HG03135 (cell line): ENCODE data around the gene RAMACL.

ENCODE experiments used
- ATAC-seq: cut with Tn5 transposase; IDR thresholded peaks from one replicate; pipeline ENCODE4 v1.9.1; 2021; ENCODE audit warnings: mild to moderate bottlenecking, moderate library complexity; ENCODE audit not compliant: unreplicated experiment

Gene RAMACL

GRCh38 chr6:166559662-166560061 lies 26.8 kb downstream of the RAMACL start:
- no peak for ATAC-seq

DNA sequence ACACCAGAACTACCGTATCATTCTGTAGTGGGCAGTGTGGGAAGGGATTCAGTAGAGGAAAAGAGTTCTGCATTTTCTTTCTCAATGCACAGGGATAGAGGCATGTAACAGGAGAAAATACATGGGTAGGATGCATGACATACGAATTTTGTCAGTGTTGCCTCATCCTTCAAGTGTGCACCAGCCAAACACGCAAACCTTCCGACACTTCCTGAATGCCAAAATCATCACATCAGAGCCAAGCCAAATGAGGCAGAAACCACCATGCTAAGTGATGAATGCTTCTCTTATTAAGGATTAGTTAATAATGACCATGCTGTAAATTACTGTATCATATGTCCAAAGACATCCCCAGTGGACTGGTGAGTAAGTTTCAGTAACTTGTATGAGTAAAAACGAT lies 27.3 kb downstream of the RAMACL start:
- ATAC-seq, result no peak

GRCh38 chr6:166558156-166559005 lies 28.1 kb downstream of the RAMACL start:
- ATAC-seq, result no peak

DNA sequence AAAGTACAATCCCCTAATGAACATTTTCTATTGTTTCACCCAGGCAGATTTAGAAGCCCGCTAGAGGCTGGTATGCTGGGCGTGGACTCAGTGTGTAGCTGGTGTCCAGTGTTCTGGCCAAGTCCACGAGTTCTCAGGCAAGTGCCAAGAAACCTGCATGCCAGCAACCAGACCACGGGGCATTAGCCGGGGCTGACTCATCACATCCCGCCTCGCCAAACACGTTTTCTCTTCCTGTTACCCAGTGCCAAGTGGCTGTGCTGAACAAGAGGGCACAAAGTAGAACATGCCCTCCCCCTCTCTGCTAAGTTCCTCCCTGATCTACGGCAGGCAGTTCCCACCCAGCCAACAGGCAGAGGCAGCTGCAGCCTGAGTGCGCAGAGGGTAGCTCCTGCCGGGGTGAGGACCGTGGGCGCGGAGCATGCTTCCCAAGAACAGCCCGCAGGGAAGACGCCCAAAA lies 29.6 kb downstream of the RAMACL start:
- no peak for ATAC-seq

GRCh38 chr6:166556336-166556735 lies 30.1 kb downstream of the RAMACL start:
- no peak for ATAC-seq

DNA sequence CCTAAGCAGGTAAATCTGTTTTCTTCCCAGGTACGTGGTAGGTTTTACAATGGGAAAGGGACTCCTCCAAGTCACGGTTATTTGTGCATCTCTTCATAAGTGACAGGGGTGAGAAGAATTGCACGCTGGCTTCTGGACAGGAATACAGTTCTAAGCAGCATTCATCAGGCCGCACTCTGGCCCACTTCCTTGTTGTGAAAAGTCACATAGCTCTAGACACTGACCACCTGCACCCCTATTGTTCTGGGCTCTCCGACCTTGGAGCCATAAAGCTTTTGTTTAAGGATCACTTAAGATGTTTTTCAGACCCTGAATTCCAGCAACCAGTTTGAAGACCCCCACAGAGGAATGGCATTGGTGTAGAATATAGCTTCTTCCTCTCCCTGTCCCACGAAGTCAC lies 31.4 kb downstream of the RAMACL start:
- no peak for ATAC-seq

- no peak for ATAC-seq
Observed at GRCh38 chr6:166554316-166554715, 32.2 kb downstream of the RAMACL start.

- ATAC-seq, result no peak
Observed at GRCh38 chr6:166553563-166554271, 32.8 kb downstream of the RAMACL start.

DNA sequence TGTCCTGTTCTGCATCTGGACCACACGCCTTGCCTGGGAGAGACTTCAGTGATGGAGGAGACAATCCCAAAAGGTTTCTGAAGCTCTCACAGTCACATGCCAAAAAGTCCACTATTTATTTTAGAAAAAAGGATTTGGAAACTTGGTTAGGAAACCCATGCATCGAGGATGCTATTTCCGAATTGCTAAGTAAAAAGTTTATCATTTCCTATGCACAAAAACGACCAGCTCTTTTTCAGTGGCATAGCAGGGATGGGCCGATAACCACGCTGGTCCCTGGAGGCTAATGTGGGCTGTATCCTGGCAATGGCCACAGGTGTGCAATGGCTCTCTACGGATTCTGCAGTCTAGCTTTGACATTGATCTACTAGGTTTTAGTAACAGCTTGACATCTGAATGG lies 33.9 kb downstream of the RAMACL start:
- no peak for ATAC-seq

DNA sequence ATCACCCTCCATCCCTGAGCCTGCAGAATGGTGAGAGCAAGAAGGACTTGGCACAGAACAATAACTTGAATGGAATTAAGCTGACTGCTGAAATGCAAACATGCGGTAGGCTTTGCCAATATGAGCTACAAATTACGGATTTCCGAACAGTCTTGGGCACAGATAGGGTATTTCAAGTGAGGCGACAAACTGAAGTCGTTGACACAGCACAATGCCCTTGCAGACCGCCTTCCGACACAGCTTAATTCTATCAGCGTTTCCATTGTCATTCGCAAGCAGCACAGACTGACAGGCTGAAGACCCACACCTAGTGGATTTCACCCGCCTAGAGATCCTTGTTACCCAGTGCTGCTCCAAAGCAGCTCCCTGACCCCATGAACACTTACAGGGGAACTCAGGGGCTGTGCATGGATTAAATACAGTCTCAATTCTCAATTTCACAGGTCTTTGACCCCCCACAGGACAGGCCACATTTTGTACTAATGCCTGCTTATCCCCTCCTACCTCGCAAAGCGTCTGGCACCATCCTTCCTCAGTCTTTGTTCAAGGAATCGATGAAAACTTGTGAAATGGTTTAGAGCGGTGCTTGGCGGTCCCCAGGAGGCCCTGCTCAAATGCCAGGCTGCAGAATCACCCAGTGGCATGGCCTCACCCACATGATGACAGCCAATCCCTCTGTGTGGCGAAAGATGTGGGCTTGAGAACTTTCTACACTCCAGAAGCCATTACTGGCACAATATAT lies 34.6 kb downstream of the RAMACL start:
- no peak for ATAC-seq

GRCh38 chr6:166546653-166547052 lies 39.8 kb downstream of the RAMACL start:
- ATAC-seq, result no peak

DNA sequence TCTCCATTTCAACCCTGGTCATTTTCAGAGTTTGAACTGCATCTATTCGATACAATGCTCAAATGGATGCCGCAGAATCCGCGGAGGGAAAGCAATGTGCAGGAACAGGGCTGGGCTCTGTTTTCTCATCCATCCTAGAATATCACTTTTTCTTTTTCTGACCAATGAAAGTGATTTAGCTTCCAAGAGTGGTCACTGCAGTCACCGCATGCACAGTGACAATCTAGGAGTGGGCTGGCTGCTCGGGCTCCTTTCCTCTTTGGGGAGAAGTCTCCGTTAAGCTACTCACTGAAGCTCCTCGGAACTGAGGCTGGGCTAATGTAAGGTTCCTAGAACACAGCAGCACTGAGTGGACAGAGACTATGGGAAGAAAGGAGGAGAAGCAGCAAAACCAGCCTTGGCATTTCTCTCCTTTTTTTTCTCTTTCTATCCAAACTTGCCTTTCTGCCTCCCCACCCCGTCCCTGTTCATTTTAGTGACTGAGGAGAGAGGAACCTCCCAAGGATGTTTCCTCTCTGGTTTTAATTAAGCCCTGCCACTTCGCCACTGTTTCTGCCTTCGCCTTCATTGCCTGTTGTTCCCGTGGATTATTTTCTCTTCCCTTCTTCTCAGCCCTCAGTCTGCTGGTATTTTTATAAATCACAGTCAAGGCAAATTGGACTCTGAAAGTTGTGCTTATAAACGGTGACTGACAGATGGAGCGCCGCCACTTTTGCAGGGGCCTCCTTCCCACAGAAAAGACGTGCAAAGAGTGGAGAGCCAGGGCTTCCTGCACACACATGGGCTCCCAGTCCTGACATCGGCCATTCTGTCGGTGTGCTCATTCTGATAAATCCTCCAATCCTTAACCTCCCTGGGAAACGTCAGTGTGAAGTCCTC lies 41.1 kb downstream of the RAMACL start:
- no peak for ATAC-seq

DNA sequence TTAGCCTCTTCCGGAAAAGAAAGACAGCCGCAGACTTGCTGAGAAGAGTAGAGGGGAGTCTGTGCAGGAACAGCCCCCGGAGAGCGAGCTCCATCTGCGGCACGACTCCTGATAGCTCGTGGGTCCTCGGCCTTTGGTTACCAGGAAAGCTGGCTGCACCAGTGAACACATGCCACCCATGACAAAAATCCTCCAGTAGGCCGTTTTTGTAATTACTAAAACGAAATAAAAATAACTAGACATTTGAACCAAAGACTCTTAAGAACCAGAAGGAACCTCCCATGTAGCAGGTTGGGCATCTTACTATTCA lies 42.2 kb downstream of the RAMACL start:
- no peak for ATAC-seq

DNA sequence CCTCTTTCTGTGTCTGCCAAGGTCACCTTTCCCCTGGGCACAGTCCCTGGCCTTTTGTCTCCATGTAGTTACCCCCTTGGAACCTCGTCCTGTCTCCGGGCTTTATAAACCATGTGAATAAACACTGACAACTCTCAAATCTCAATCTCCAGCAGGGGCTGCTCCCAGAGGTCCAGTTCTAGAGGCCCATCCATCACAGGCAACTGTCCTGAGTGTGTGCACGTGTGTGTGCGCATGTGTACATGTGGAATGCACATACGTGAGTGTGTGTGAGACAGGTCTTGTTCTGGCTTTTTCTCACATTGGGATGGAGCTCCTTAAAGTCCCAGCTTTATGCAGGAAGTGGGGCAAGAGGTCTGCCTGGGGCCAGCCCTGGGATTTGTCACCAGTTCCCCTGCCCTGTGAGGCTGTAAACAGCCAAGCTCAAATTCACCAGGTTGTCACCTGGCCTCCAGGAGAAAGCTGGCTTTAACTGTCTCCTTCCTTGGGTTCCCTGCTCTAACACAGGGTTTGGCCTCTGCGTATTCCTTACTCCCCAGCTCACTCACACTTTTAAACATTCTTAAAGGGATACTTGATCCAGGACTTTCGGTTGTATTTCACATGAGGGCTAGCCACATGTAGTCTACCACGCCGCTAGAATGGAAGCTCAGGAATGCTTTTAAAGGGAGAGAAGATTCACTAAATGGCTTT lies 42.7 kb downstream of the RAMACL start:
- no peak for ATAC-seq

DNA sequence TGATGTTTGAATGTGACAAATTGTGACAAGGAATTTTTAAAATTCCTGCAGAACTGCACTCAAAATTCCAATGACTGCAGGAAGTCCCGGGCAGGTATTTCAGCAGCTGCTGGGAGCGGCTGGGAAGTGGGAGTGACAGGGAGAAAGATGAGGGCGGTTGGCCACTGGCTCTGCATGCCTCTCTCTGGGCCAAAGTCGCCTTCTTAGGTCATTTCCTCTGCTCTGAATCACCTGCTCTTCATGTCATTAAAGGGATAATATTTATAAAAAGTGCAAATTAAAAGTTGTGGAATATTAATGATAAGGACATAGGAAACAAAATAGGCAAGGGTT lies 43.9 kb downstream of the RAMACL start:
- ATAC-seq, result no peak

GRCh38 chr6:166541876-166542579 lies 44.5 kb downstream of the RAMACL start:
- no peak for ATAC-seq

DNA sequence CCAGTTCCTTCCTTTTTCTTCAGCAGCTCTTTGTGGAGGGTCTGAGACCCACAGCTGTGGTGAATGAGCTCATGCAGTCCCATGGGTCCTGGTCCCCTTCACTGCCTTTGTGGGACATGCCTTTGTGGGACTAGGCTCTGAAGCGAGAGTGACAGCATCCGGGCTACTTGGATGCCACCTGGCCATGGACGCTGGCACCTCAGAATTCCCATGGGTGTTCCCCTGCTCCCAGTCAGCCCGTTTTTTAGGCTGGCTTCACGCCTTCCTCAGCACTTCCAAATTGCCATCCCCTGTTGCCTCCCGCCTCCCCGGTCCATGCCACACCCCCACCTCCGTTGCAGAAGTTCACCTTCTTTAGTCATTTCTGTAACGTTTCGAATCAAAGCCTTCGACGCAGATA lies 45.1 kb downstream of the RAMACL start:
- ATAC-seq, result peak; percentile 35

DNA sequence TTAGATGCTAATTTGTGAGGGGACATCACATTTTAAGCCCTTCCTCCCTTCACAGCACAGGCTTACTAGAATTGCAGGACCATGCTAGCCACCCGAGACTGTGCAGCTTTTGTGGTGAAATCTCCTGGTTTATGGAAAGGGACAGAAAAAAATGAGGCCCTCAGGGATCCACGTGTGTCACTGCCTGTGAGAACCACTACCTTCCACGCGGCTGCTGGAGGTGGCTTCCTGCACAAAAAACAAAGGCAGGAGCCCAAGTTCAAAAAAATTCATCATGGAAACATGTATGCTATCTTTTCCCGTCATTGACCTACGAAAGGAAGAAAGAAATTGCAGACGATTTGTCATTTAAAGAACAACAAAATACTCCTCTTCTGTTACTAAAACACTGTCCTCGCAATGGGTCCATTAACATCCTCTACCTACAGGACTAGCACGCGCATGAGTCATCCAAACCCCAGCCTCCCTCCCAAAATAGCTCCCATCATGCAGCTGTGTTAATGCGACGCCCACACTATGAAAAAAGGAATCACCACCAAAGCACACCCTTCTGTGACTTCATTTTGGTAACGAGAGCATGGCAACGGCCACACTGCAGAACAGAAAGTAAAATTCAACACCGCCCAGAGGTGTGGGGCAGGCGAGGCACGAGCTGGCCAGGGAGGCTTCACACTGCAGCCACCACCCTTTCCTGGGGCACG lies 45.7 kb downstream of the RAMACL start:
- peak; percentile 93 for ATAC-seq

DNA sequence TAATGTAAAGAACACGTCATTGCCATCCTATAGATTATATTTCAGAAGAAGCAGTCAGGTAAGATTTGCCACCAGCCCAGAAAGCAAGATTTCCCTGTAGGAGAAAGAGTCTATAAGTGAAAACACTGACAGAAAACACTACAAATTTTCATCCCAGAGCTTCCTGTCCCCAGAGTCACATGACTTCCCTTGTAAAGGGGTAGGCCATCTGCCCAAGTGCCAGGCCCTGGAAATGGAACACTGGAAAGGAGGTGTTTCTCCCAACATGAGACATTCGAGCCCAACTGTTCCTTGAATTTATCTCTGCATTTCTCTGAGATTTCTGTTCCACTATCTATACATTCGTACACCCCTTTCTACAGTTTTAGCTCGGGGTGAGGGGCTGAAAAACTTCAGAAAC lies 46.9 kb downstream of the RAMACL start:
- no peak for ATAC-seq
